BJ (cell line): Measurements from ENCODE around the gene KIAA0930. TPM values are rescaled to one million over a fixed set of nuclear protein-coding genes. Genes with fewer than 3 reads are reported as not detected.

Source experiments
- CTCF ChIA-PET: fragments of 350-600 bp; formaldehyde crosslinking; extraction: SDS; loops from one replicate; lab custom pipeline; 2021; ENCODE audit warnings: antibody characterized with exemption, inconsistent platforms; lab: Yijun Ruan, JAX
- POLR2A ChIA-PET: fragments of 300-600 bp; sonication (Branson Sonifier 250); formaldehyde crosslinking; extraction: SDS; loops from one replicate; lab custom pipeline; 2021; ENCODE audit warnings: antibody characterized with exemption; lab: Charles Lee
- DNase-seq: peaks from one replicate; pipeline ENCODE4 v3.0.0-alpha.2; 2011; ENCODE audit warnings: low read depth
- H3K27me3 ChIP-seq: 2 replicates; pipeline ENCODE4 v1.6.0; 2011; ENCODE audit warnings: low read length; ENCODE audit not compliant: control insufficient read depth, insufficient read depth
- H3K36me3 ChIP-seq: 2 replicates; pipeline ENCODE4 v1.5.1; 2011; ENCODE audit warnings: low read length; ENCODE audit not compliant: control insufficient read depth, insufficient read depth
- H3K4me3 ChIP-seq: 2 replicates; pipeline ENCODE4 v1.5.1; 2011; ENCODE audit warnings: low read depth, mild to moderate bottlenecking, control low read depth, low read length
- polyA plus RNA-seq: library from polyadenylated mRNA; depleted of rRNA; stranded (reverse); fragments of >200 nt; gene quantifications from 2 replicates; pipeline ENCODE4 v1.2.3, GENCODE V29; 2011
- TF ChIP-seq, protein P1 (sequence below): IDR thresholded peaks from 2 replicates; pipeline ENCODE4 v1.5.1; 2011; ENCODE audit warnings: low read depth, mild to moderate bottlenecking, control low read depth, inconsistent platforms, low read length, moderate library complexity; ENCODE audit not compliant: insufficient read depth

Gene KIAA0930
- polyA plus RNA-seq, 1 experiment, result 64.0 TPM

DNA sequence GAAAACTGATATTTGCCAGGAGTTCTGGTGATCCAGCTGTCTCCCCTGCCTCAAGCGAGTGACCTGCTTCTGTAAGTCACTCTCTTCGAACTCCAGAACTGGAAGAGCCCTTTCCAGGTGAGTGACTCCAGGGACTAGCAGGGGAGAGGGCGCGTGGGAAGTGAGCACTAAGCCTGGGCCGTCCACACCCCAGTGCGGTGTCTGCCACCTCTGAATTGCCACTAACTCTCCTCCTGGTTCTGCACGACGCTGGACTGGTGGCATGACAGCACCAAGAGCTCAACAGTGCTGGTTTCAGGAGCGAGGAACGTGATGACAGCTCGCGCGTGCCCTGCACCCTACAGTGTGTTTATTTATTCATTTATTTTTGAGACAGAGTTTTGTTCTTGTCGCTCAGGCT, 22.9 kb downstream of the KIAA0930 start:
- TF ChIP-seq, protein P1, sequence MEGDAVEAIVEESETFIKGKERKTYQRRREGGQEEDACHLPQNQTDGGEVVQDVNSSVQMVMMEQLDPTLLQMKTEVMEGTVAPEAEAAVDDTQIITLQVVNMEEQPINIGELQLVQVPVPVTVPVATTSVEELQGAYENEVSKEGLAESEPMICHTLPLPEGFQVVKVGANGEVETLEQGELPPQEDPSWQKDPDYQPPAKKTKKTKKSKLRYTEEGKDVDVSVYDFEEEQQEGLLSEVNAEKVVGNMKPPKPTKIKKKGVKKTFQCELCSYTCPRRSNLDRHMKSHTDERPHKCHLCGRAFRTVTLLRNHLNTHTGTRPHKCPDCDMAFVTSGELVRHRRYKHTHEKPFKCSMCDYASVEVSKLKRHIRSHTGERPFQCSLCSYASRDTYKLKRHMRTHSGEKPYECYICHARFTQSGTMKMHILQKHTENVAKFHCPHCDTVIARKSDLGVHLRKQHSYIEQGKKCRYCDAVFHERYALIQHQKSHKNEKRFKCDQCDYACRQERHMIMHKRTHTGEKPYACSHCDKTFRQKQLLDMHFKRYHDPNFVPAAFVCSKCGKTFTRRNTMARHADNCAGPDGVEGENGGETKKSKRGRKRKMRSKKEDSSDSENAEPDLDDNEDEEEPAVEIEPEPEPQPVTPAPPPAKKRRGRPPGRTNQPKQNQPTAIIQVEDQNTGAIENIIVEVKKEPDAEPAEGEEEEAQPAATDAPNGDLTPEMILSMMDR, result no peak
- H3K36me3 ChIP-seq, result no peaks in the 10 kb centered on the region; the same call in 1 of the 2 replicates
- ChIA-PET CTCF (interaction anchor here (1.1 to 2.1 kb wide), 2 partner anchors 9 to 28 kb away, joined by 3 to 8 read pairs; no protein-coding TSS in a partner anchor), POLR2A (no interaction called here)
- no peak overlapping the region for H3K4me3 ChIP-seq
- no peaks in the 10 kb centered on the region for H3K27me3 ChIP-seq
- DNase-seq, result no peak

DNA sequence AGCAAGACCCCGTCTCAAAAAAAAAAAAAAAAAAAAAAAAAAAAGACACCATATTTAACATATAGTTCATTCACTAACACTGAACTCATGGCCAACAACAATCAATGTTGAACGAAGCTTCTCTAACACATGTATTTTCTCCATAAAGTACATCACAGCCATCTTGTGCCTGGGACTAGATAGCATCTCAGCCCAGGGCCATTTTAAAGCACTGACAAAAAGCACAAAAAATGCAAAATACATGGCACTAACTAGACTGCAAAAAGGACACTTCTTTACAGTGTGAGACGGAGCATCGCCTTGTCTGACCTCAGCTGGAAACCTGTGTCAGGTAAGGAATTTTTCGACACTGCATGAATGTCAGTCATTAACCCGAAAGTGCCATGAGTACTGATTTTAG, 23.3 kb downstream of the KIAA0930 start:
- no peaks in the 10 kb centered on the region; the same call in 1 of the 2 replicates for H3K36me3 ChIP-seq
- no peak for DNase-seq
- TF ChIP-seq, protein P1, result no peak
- H3K27me3 ChIP-seq, result no peaks in the 10 kb centered on the region
- ChIA-PET CTCF (interaction anchor here (1.1 to 2.1 kb wide), 2 partner anchors 8 to 28 kb away, joined by 3 to 8 read pairs; no protein-coding TSS in a partner anchor), POLR2A (no interaction called here)
- H3K4me3 ChIP-seq, result no peak overlapping the region

DNA sequence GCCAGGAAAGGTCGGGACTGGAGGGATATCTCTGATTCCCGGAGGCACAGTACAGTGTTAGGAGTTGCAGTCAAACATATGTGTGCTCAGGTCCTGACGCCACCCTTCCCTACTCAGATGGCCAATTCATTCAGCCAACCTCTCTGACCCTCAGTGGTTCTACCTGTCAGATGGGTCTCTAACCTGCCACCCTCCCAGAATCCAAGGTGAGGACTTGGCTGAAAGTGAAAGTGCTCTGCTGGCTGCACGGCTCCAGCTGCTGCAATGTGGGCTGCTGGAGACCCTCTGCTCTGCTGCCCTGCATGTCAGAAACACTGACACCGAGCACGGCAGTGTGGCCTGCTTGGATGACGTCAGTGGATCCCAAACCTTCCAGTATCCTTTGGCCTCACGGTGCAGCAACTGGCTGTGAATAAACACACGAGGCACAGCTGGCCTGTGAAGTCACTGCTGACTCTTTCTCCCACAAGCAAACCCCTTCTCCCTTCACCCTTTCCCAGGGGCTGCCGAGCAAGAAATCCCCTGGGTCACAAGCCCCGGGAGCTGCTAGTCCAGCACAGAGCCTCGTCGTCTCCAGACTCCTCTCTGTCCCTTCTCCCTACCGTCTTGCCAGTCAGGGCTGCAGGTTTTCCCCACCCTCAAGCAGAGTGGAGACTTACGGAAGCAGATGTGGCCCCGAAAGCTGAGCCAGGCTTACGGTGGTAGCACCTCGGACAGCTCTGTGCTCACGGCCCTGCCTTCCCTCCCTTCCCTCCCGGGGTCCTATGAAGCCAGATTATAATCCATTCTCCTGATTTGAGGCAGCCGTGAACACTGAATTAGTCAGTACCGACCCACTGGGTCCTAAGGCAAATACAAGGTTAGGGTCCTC, 24.3 kb downstream of the KIAA0930 start:
- no peak overlapping the region for H3K4me3 ChIP-seq

DNA sequence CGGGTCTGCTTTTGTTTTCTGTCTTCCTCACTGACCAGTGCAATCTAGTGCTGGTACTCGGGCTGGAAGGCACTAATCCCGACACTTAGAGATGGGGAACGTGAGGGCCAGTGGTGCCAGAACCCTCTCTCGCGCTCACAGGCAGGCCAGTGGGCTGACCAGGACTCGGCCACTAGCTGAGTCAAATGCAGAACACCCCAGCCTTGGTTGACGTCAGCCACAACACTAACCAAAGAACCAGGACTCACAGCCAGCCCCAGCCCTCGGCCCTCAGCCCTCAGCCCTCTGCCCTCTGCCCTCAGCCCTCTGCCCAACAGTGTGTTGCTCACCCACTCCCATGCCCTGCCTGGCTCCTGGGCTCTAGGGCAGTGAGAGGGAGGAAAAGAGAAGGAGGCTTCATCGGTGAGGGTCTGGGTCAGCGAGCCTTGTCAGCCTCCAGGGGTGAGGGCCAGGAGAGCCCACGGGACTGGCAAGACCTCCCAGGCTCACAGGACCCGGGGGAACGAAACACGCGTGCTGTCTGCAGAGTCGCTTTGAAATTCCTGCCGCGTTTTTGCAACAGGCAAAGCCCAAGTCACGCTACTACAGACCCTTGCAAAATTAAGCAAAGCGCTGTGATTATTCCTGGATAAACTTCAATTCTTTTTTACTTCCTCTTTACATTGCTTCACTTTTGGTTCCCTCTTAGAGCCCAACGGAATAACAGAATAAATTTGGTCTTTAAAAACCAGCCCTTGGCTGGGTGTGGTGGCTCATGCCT, 27.5 kb downstream of the KIAA0930 start:
- ChIA-PET POLR2A (no interaction called here), CTCF (interaction anchor here (1.6 kb wide), 1 partner anchor 22 kb away, joined by 4 read pairs; no protein-coding TSS in a partner anchor)
- Histone ChIP-seq H3K36me3 (0 out of 2 replicates have a peak, but pooled peaks cover 3% of the 10 kb centered on the region), H3K4me3 (peak overlapping the region; percentile 36), H3K27me3 (no peaks in the 10 kb centered on the region)
- DNase-seq, result no peak
- TF ChIP-seq, protein P1, result no peak

More for the DNA sequence above, 24.3 kb downstream of the KIAA0930 start:
- Histone ChIP-seq H3K36me3 (no peaks in the 10 kb centered on the region; the same call in 1 of the 2 replicates), H3K27me3 (no peaks in the 10 kb centered on the region)
- DNase-seq, result no peak
- TF ChIP-seq, protein P1, result no peak
- POLR2A ChIA-PET, result no interaction called here
- CTCF ChIA-PET, result interaction anchor here (0.8 kb wide), 1 partner anchor 53 kb away, joined by 3 read pairs; no protein-coding TSS in a partner anchor

DNA sequence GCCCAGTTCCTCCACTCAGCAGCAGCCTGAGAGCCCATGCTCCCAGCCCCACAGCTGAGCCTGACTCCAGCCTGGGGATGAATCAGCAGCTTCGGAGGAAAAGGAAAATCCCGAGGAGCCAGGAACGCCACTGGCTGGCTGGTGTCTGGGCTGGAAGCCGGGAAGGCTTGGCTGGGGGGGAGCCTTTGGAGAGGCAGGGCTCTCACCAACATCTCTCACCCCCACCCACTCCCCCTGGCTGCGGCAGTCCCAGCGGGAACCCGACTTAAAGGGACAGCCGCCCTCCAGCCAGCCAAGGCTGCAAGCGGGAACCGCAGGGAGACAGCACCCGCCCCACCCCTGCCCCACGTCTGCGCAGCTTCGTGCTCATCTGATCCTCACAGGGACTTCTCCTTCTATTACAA, 28.4 kb downstream of the KIAA0930 start:
- Histone ChIP-seq H3K36me3 (0 out of 2 replicates have a peak, but pooled peaks cover 3% of the 10 kb centered on the region), H3K27me3 (no peaks in the 10 kb centered on the region), H3K4me3 (peak overlapping the region; percentile 36)
- TF ChIP-seq, protein P1, result peak; percentile 35; the same call in 1 of the 2 replicates
- POLR2A ChIA-PET, result no interaction called here
- peak; percentile 79 for DNase-seq
- CTCF ChIA-PET, result interaction anchor here (0.8 to 1.6 kb wide), 3 partner anchors 9 to 56 kb away, joined by 3 to 4 read pairs (median 3); no protein-coding TSS in a partner anchor
